HL-60/S4 (cell line): ENCODE data around the gene COX14.
"Not testable (repeated sequence)": the region's sequence is repeated elsewhere in the genome, so short reads cannot be mapped to it uniquely, and the experiment has no call there.

Experiments used
- in situ Hi-C: fragments of 300-500 bp; cut with MboI; formaldehyde crosslinking; loops from 2 replicates; pipeline ENCODE4 v1.14.3; 2022; ENCODE audit warnings: low sequenced_read_pairs

The COX14 gene

DNA sequence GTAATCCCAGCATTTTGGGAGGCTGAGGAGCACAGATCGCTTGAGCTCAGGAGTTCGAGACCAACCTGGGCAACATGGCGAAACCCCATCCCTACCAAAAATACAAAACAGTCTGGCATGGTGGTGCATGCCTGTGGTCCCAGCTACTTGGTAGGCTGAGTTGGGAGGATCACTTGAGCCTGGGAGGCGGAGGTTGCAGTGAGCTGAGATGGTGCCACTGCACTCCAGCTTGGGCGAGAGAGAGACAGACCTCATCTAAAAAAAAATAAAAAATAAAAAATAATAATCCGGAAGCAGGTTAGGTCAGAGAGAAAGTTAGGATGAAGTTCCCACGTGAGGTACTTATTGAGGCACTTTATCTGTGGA, 27.6 kb upstream of the COX14 start:
- in situ Hi-C loops: not testable (repeated sequence)

DNA sequence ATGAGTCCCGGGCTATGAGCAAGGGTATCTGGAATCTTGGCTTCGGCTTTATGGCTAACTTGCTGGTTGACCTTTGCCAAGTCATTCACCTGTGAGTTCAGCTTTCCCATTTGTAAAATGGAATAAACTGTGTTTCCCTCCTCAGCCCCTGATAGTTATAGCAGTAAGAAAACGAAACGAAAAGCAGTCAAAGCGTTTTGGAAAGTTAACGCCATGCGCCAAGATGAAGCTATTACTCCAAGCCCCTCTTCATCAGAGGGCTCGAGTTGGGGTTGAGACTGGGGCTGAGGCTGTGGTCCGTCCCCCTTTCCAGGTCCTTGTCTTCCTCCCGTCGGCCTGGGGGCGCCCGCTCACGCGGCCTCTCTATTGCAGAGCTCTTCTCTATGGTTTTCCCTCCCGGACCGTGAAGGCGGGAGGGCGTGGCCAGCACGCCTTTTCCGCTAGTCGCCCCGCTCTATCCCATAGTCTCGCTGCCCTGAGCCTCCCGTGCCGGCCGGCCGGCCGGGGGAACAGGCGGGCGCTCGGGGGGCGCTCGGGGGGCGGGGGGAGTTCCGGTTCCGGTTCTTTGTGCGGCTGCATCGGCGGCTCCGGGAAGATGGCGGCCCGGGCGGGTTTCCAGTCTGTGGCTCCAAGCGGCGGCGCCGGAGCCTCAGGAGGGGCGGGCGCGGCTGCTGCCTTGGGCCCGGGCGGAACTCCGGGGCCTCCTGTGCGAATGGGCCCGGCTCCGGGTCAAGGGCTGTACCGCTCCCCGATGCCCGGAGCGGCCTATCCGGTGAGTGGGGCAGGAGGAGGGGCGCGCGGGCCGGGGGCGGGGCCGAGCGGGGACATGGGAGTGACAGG, 27.0 kb upstream of the COX14 start, which contains the start of gene SMARCD1:
Gene SMARCD1 (plus strand): TSS at position 568 of the 840 bp plus-strand sequence. CDS start 28 bp downstream, at position 596.
- in situ Hi-C loops: no loop called here

DNA sequence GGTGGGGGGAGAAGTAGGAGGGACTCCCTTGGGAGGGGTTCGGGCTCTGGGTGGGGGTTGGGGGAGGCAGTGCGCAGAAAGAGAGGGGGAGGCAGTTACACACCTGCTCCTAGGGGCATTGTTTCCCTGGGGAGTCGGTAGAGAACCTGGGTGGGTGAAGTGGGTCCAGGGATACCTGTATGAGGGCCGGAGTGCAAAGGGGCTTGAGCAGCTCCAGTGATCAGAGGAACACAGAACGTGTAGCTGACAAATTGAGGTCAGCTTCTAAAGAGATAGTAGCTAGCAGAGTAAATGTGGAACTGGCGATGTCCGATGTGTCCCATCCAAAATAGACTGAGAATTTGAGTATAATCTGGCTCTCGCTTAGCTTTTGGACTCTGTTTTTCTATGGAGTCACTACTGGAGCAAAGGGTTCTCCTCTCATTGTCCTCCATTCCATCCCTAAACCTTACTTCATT, 26.4 kb upstream of the COX14 start:
- in situ Hi-C loops: no loop called here

DNA sequence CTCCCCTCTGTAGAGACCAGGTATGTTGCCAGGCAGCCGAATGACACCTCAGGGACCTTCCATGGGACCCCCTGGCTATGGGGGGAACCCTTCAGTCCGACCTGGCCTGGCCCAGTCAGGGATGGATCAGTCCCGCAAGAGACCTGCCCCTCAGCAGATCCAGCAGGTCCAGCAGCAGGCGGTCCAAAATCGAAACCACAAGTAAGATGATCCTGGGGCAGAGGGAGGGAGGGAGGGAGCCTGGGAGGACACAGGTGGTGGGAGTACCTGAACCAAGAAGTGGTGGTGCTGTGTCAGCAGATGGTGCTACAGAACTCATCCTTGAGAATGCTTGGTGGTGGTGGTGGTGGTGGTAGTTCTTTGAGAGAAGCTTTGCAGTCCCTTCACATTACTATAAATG, 25.9 kb upstream of the COX14 start:
- in situ Hi-C loops: no loop called here

DNA sequence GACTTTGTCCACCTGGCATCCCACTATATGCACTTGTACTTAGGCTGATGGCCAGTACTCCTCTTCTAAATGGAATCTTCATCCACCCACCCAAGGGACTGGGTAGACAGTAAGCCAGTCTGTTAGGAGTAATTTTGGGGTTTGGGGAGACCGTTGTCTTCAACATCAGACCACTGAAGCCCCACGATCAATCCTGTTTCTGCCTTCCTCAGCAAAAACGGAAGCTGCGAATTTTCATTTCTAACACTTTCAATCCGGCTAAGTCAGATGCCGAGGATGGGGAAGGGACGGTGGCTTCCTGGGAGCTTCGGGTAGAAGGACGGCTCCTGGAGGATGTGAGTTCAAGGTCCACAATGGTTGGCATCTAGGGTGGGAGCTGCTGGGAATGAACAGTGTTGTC, 24.9 kb upstream of the COX14 start:
- in situ Hi-C loops: no loop called here

DNA sequence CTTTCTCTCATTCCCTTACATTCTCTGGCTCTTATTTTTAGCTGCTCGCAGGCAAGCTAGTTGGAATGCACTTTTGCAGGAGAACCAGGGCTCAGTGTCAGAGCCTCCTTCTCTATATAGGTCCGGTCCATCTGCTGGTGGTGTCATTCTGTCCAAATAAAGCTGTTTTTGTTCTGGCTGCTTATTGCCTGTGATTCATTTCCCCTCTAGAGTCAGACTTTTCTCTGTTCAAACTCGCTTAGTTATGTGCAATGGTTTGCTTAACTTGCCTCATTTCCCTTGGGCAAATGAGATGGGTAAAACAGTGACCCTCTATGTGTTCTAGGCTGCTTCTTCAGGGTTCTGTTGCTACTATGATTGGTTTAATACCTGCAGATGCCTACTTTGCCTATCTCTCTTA, 24.0 kb upstream of the COX14 start:
- in situ Hi-C loops: no loop called here

DNA sequence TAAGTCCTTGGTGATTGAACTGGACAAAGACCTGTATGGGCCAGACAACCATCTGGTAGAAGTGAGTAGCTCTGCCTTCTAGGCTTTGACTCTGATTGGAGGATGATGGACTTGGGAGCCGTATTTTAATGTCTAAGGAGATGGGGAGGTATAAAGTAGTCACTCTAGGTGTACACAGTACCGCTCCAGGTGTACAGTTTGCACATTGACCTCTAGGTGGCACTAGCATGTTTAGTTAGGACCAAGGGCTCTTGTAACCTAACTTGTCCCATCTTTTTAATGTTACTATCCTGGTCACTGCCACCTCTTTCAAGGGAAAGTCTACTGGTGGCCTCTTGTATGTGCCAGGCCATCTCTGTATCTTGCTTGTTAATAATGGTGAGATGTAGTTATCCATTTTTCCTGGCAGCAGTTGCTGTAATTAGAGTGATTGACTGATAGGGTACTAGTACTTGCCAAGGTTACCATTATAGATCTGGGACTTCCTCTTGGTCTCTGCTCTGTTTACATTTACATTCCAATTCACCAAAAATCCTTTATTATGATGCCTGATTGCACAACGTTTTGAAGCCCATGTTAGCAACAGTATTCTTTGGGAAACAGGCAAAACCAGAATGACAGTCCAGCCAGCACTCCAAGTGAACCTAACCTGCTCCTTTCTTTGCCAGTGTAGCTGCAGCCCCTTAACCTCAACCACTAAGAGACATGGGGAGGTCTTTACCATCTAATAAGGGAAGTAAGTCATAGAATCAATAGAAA, 23.3 kb upstream of the COX14 start:
- in situ Hi-C loops: no loop called here

DNA sequence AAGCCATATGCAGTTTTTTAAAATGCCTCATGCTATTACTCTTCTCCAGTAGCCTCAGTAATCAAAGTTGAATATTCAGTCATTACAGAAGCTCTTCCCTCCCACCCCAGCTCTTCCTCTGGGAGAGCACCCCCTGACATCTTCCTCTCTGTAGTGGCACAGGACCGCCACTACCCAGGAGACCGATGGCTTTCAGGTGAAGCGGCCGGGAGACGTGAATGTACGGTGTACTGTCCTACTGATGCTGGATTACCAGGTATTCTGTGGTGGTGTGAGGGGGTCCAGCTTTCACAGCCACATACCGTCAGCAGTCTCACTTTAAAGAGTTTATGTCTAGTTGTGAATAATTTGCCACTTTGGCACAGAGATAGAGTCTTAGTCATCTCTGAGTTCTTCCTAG, 22.3 kb upstream of the COX14 start:
- in situ Hi-C loops: no loop called here

DNA sequence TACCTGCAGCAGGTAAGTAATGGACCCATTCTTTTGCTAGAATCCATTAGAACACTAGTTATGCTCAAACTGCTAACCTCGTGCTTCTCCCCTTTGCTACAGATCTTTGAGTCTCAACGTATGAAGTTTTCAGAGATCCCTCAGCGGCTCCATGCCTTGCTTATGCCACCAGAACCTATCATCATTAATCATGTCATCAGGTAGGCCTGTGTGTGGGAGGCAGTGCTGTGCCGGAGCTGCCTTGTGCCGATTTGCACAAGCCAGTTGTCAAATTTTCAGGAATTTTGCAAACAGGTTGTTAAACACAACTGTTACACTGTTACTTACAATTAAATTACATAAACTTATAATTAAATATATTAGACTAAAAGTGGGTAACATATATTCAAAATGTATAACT, 21.6 kb upstream of the COX14 start:
- in situ Hi-C loops: no loop called here

DNA sequence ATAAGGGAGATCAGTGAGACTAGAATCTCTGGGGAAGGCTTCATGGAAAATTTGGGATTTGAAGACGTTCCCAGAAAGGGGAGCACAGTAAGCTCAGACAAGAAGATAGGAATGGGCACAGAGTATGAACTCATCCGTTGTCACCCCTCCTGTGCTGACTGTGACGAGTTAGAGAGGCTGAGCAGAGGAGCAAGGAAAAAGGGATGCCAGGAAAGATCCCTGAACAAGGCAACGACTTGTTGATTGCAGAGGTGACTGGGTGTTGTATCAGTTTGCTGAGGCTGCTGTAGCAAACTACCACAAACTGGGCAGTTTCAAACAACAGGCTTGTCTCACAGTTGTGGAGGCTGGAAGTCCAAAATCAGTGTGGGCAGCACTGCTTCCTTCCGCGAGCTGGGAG, 14.1 kb upstream of the COX14 start:
- in situ Hi-C loops: no loop called here

DNA sequence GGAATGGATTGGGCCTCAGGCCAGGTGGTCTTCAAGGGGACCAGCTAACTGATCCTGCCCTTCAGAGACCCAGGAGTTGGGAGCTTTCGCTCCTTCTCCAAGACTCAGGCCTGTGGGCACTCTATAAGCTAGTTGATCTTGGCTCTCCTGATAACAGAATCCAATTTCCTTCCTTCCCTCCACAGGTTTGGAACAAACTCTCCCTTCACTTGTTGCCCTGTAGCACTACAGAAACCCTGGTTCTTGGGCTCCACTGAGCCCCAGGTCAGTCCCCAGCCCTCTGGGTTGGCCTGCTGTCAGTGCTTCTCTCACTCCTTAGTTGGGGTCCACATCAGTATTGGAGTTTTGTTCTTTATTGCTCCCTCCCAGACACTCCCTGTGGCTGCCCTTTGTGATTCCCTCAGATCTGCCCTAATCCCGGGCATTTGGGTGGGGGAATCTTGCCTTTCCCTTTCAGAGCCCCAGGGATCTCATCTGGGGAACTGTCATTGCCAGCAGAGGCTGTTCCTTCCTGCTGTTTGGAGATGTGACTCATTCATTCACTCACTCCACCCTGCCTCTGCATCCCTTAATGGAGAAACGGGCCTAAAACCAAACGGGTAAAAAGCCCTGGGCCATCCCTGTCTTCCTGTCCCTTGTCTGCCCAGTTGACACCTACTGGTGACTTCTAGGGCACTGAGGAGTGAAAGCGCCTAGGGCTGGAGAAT, 12.6 kb upstream of the COX14 start:
- in situ Hi-C loops: no loop called here

DNA sequence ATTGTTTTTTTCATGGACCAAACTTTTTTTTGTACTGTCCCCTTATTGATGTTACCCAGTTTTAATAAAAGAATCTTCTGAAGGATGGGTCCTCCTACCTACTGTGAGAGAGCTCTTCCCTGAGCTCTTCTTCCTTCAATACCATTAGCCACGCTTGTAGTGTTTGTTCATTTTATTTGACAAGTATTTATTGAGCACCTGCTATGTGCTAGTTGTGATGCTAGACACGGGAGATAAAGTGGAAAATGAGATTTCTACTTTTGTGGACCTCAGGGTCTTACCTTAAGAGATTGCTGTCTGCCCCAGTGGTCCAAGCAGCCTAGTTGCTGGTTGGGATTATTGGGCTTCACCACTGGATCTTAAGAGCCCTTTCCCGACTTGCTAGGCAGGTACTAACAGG, 11.5 kb upstream of the COX14 start:
- in situ Hi-C loops: no loop called here

DNA sequence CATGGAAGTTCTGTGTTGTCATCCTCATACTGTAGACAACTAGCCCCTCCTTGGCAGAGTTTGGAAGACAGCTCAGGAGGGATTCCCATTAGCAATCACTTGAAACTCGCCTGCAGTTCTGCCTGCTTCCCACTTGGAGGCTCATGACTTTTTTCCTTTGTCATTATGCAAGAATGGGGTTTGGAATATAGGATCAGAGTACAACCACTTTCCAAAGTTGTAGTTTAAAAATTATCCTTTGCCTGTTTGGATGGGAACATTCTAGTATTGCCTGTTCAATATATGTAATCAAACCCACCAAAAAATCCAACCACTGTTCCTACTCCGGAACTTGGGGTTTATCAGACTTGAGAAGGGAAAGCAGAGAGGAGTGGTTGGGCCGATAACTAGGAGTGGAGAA, 10.4 kb upstream of the COX14 start:
- in situ Hi-C loops: no loop called here

DNA sequence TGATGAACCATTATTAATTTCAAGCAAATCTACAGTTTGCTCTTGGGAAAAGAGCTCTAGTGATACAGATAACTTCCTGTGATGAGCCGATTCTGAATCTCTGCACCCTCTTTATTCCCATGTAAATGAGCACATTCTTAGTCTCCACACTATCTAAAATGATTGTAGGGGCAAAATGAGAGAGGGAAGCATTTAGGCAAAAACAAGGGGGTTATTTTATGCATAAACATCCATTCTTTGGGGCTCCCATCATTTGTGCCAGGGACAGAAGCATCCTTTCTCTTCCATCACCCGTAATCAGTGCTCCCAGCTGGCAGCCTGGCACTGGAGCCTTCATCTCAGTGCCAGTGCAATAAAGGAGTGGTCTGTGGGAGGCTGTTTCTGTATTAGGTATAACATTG, 9.9 kb upstream of the COX14 start:
- in situ Hi-C loops: no loop called here

DNA sequence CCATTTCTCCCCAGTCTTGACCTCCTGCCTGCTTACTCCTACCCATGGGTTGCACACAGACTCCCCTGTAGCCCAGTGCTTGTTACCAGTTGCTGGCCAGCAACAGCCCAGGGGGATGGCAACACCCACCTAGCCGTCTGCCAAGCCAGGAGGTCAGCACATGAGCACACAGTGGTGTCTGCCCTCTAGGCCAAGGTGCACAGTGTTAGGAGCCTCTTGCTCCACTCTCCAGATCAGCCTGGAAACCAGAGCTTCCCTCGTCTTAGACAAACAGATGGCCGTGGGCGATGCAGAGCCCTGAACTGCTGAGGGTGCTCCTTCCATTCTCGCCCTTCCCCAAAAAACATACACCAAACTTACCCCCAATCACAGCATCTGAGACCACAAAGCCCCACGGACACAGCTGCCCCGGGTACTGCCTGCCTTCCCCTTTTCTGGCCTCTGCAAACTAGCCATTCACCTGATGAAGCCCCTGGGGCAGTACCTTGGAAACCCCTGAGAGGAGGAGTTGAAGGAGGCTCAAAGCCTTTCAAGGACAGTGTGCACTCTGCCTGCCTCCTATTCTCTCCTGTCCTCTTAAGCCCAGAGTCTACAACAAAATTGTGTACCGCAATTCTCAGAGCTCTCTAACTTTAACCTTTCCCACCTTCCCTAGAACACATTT, 9.3 kb upstream of the COX14 start:
- in situ Hi-C loops: no loop called here

DNA sequence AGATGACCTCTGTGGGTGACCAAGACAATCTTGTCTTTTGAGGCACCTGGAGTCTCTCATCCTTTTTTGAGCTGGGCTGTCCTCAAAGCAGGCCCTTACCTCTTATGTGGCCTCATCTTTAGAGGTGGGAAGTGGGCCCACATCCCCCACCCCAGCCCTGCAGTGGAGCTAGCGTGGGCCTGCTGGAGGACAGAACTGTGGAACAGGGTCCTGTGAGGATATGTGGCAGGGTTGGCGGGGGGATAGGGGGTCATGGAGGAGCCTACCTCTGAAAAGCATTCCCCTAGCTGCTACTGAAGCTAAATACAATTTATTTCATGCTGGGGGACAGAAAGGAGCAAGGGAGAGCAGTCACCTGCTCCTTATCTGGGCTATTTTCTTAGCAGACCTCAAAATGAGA, 8.7 kb upstream of the COX14 start:
- in situ Hi-C loops: no loop called here

DNA sequence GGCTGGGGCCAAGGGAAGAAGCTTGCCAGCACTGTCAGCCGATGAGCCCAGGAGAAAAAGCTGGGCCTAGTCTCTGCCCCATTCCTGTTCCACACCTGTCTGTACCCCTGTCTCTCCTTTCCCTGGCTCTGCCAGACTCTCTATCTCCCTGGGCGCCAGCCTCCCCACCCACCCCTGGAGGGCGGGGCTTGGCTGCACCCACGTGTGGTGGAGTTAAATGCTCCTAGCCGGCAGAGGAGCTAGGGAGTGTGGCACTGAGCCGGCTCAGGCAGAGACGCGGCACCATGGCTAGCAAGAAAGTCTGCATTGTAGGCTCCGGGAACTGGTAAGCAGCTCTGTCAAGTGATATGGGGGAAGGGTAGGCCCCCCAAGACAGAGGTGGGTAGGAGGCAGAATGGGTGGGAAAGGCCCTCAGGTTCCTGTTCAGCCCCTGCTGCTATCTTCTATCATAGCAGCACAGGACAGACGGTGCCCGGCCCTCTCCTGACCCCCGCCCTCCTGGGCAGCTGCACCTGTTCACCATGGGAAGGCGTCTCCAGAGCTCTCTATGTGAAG, 8.2 kb upstream of the COX14 start, which contains the start of gene GPD1:
Gene GPD1 (plus strand): TSS at position 242 of the 555 bp plus-strand sequence. CDS start 43 bp downstream, at position 285.
- in situ Hi-C loops: no loop called here

DNA sequence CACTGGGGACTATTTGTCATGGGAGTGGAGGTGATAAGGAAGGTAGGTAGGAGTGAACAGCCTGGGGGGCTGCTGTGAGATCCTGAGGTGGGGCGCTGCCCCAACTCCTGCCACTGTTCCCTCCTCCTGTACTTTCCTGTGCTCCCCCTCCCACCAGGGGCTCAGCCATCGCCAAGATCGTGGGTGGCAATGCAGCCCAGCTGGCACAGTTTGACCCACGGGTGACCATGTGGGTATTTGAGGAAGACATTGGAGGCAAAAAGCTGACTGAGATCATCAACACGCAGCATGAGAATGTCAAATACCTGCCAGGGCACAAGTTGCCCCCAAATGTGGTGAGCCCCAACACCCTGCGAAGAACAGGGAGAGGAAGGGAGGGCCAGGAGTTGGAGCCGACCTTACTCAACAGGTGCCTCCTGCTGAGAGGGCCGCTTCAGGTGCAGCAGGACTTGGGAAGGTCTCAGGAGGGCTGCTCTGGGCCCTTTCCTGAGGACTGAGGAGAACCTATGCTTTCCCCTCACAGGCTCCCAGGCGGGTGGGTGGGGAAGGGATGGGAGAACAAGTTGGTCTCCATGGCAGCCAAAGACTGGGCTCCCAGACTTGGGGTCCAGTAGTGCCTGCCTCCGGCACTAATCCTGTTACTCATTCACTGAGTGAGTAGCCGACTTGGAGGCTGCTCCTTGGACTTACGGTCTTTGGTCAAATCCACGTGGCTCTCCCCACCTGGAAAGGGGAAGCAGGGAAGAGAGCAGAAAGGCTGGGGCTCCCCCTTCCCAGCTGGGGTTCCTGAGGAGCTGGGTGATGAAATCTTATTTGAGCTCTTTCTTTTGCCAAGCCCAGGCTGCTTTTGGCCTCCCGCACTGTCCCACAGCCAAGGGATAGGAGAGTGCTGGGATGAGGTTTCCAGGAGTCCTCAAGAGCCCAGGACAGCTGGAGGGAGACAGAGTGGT, 7.3 kb upstream of the COX14 start:
- in situ Hi-C loops: no loop called here

DNA sequence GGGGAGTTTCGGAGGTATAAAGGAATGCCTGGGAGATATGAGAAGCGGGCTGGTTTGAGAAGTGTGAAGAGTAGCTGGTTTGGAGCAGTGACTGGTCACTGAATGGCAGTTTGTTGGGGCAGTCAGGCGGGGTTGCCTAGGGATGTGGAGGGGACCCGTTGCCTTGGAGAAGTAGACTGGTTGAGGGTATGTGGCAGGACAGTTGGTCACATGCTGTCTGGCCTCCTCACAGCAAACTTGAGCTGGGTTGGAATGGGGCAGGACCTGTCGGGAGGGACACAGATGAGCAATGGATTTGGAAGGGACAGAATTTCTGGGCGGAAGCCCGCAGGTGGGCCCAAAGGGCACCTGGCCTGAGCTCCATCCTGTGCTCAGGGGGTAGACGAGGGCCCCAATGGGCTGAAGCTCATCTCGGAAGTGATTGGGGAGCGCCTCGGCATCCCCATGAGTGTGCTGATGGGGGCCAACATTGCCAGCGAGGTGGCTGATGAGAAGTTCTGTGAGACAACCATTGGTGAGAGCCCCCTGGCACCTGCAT, 6.1 kb upstream of the COX14 start:
- in situ Hi-C loops: no loop called here
